DOHH2 (cell line): ENCODE data around the gene ZNF770.

ENCODE experiments used
- H3F3A ChIP-seq: fragments of 200-600 bp; sonication (generic), shearing (Covaris generic); 2 replicates; pipeline ENCODE4 v1.6.0; 2016; ENCODE audit warnings: antibody characterized with exemption, mild to moderate bottlenecking; ENCODE audit not compliant: control insufficient read depth, insufficient read depth
- H3K27ac ChIP-seq: fragments of 200-600 bp; sonication (generic); 2 replicates; pipeline ENCODE4 v1.5.1; 2014; ENCODE audit warnings: low read depth, mild to moderate bottlenecking, low read length, moderate library complexity
- H3K27me3 ChIP-seq: fragments of 200-600 bp; sonication (generic); 2 replicates; pipeline ENCODE4 v1.6.1; 2014; ENCODE audit warnings: mild to moderate bottlenecking, low read length, mixed read lengths; ENCODE audit not compliant: control insufficient read depth
- H3K36me3 ChIP-seq: fragments of 200-600 bp; sonication (generic); 2 replicates; pipeline ENCODE4 v1.6.1; 2014; ENCODE audit warnings: mild to moderate bottlenecking, low read length, moderate library complexity, mixed read lengths; ENCODE audit not compliant: control insufficient read depth
- H3K4me1 ChIP-seq: fragments of 200-600 bp; sonication (generic); 2 replicates; pipeline ENCODE4 v1.6.1; 2014; ENCODE audit warnings: mild to moderate bottlenecking, low read length, mixed read lengths; ENCODE audit not compliant: control insufficient read depth
- H3K4me2 ChIP-seq: fragments of 200-600 bp; sonication (generic); 2 replicates; pipeline ENCODE4 v1.6.0; 2014; ENCODE audit warnings: mild to moderate bottlenecking, low read length, moderate library complexity
- H3K4me3 ChIP-seq: fragments of 200-600 bp; sonication (generic); 2 replicates; pipeline ENCODE4 v1.5.1; 2014; ENCODE audit warnings: mild to moderate bottlenecking, low read length, mixed read lengths
- H3K79me2 ChIP-seq: fragments of 200-600 bp; sonication (generic); 2 replicates; pipeline ENCODE4 v1.6.1; 2014; ENCODE audit warnings: mild to moderate bottlenecking, low read length, mixed read lengths; ENCODE audit not compliant: control insufficient read depth
- H3K9me2 ChIP-seq: fragments of 200-600 bp; sonication (generic); replicated peaks from 2 replicates; pipeline ENCODE4 v1.6.1; 2014; ENCODE audit warnings: mild to moderate bottlenecking, low read length, mixed read lengths; ENCODE audit not compliant: control insufficient read depth
- H3K9me3 ChIP-seq: fragments of 200-600 bp; sonication (generic); 2 replicates; pipeline ENCODE4 v1.6.1; 2014; ENCODE audit warnings: antibody characterized with exemption, low read length, mixed read lengths; ENCODE audit not compliant: control insufficient read depth, insufficient read depth
- H4K20me1 ChIP-seq: fragments of 200-600 bp; sonication (generic); 2 replicates; pipeline ENCODE4 v1.6.0; 2014; ENCODE audit warnings: low read depth, mild to moderate bottlenecking, antibody characterized with exemption, low read length, moderate library complexity; ENCODE audit not compliant: control insufficient read depth, insufficient read depth
- EZH2phosphoT487 ChIP-seq: fragments of 200-600 bp; sonication (generic); IDR thresholded peaks from 2 replicates; pipeline ENCODE4 v1.6.1; 2017; ENCODE audit warnings: borderline replicate concordance, mild to moderate bottlenecking, antibody characterized with exemption, low read length, moderate library complexity, mixed read lengths
- TF ChIP-seq, protein P1 (sequence below): fragments of 200-600 bp; sonication (generic); IDR thresholded peaks from one replicate; pipeline ENCODE4 v1.5.1; 2014; ENCODE audit warnings: antibody characterized with exemption, mild to moderate bottlenecking, low read depth, low read length; ENCODE audit not compliant: poor library complexity, severe bottlenecking

The ZNF770 gene

DNA sequence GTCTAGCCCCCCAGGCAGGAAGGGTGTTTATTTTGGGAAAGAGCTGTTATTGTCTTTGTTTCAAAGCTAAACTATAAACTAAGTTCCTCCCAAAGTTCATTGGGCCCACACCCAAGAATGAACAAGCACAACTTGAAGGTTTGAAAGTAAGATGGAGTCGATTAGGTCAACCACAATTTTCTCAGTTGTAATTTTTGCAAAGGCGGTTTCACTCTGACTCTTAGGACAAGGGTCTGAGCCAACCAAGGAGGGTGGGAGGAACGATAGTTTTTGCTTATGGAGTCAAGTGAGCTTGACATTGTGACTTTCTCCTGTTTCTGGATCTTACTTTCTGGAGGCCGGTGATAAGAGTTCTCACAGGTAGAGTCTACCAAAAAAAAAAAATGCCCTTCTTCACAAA, 5.8 kb upstream of the ZNF770 start:
- no peak overlapping the region for H3K27ac ChIP-seq
- H3K9me2 ChIP-seq, result no peaks in the 10 kb centered on the region
- H3K4me2 ChIP-seq, result no peak overlapping the region
- H3K4me3 ChIP-seq, result no peak overlapping the region
- no peaks in the 10 kb centered on the region for H3K9me3 ChIP-seq
- no peaks in the 10 kb centered on the region for H4K20me1 ChIP-seq
- H3F3A ChIP-seq, result no peaks in the 10 kb centered on the region
- H3K79me2 ChIP-seq, result no peaks in the 10 kb centered on the region
- TF ChIP-seq EZH2phosphoT487, result no peak
- TF ChIP-seq, protein P1, sequence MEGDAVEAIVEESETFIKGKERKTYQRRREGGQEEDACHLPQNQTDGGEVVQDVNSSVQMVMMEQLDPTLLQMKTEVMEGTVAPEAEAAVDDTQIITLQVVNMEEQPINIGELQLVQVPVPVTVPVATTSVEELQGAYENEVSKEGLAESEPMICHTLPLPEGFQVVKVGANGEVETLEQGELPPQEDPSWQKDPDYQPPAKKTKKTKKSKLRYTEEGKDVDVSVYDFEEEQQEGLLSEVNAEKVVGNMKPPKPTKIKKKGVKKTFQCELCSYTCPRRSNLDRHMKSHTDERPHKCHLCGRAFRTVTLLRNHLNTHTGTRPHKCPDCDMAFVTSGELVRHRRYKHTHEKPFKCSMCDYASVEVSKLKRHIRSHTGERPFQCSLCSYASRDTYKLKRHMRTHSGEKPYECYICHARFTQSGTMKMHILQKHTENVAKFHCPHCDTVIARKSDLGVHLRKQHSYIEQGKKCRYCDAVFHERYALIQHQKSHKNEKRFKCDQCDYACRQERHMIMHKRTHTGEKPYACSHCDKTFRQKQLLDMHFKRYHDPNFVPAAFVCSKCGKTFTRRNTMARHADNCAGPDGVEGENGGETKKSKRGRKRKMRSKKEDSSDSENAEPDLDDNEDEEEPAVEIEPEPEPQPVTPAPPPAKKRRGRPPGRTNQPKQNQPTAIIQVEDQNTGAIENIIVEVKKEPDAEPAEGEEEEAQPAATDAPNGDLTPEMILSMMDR, result no peak
- peaks cover 19% of the 10 kb centered on the region for H3K4me1 ChIP-seq
- peaks cover 8% of the 10 kb centered on the region for H3K27me3 ChIP-seq
- H3K36me3 ChIP-seq, result no peaks in the 10 kb centered on the region

DNA sequence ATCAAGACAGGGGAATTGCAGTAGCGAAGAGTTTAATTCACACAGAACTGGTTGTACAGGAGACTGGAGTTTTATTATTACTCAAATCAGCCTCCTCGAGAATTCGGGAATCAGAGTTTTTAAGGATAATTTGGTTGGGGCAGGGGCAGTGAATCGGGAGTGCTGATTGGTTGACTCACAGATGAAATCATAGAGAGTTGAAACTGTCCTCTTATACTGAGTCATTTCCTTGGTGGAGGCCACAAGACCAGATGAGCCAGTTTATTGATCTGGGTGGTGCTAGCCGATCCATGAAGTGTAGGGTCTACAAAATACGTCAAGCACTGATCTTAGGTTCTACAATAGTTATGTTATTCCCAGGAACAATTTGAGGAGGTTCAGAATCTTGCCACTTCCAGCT, 5.3 kb upstream of the ZNF770 start:
- no peak overlapping the region for H3K27ac ChIP-seq
- no peak overlapping the region for H3K4me2 ChIP-seq
- TF ChIP-seq, protein P1, result no peak
- TF ChIP-seq EZH2phosphoT487, result no peak

DNA sequence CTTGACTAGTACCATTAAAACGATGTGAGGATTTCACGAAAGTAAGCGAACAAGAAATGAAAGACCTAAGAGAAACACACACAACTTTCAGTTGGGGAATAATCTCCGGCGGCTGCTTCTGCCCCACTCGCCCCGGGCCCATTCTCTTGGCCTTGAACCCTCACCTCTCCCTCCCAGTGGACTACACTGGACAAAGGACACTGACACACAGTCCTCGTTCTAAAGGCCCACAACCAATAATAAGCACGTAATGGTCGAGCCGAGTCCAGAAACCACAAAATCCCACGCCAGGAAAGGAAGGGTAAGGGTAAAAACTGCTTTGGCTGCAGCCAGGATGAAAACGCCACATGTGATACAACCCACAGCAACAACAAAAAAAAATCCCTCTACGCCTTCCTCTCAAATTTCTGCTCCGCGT, 469 bp downstream of the ZNF770 start:
- Histone ChIP-seq H3K4me3 (peak overlapping the region; percentile 86), H3K36me3 (peaks cover 50% of the 10 kb centered on the region), H3K4me1 (peaks cover 39% of the 10 kb centered on the region), H3K9me3 (no peaks in the 10 kb centered on the region), H3K27ac (peak overlapping the region; percentile 62), H3K79me2 (peaks cover 55% of the 10 kb centered on the region), H3K4me2 (peak overlapping the region; percentile 87), H3K27me3 (no peaks in the 10 kb centered on the region), H3K9me2 (no peaks in the 10 kb centered on the region), H3F3A (no peaks in the 10 kb centered on the region; the same call in 1 of the 2 replicates), H4K20me1 (peaks cover 10% of the 10 kb centered on the region; the same call in 1 of the 2 replicates)
- no peak for TF ChIP-seq EZH2phosphoT487
- TF ChIP-seq, protein P1, result no peak

More for the DNA sequence above, 5.3 kb upstream of the ZNF770 start:
- Histone ChIP-seq H3F3A (no peaks in the 10 kb centered on the region), H3K79me2 (peaks cover 2% of the 10 kb centered on the region), H3K4me1 (peaks cover 22% of the 10 kb centered on the region), H3K4me3 (no peak overlapping the region), H3K27me3 (peaks cover 8% of the 10 kb centered on the region), H3K9me2 (no peaks in the 10 kb centered on the region), H3K36me3 (no peaks in the 10 kb centered on the region), H4K20me1 (no peaks in the 10 kb centered on the region), H3K9me3 (no peaks in the 10 kb centered on the region)
